Psoas muscle (tissue), 8 donors: ENCODE results near the gene RTTN. TPM values are rescaled to one million over a fixed set of nuclear protein-coding genes. Genes with fewer than 3 reads are reported as not detected.

Experiments
- ATAC-seq, 4 donors: fragments of 200-7000 bp; cut with Tn5 transposase; one replicate each; pipeline ENCODE4 v1.9.1; 2020; ENCODE audit warnings: moderate library complexity in 3 of 4, mild to moderate bottlenecking in 2 of 4
- DNase-seq, 2 donors: peaks; one replicate each; pipeline ENCODE4 v3.0.0-alpha.2; 2020
- H3K27ac ChIP-seq: fragments of 200-600 bp; one replicate; pipeline ENCODE4 v1.8.0; 2022
- H3K27me3 ChIP-seq, 3 donors: fragments of 200-600 bp in 1 of 3; one replicate each; pipeline versions ENCODE4 v1.6.1 to v1.8.0; 2013 to 2022; ENCODE audit warnings: low read length in 2 of 3, mild to moderate bottlenecking in 2 of 3, moderate library complexity in 1 of 3; ENCODE audit not compliant: insufficient read depth in 3 of 3
- H3K36me3 ChIP-seq, 2 donors: fragments of 200-600 bp in 1 of 2; one replicate each; pipeline versions ENCODE4 v1.6.1 to v1.8.0; 2013 to 2022; ENCODE audit warnings: low read depth in 1 of 2, mild to moderate bottlenecking in 1 of 2, moderate library complexity in 1 of 2; ENCODE audit not compliant: insufficient read depth in 1 of 2
- H3K4me1 ChIP-seq: fragments of 200-600 bp; one replicate; pipeline ENCODE4 v1.8.0; 2022
- H3K4me3 ChIP-seq: fragments of 200-600 bp; one replicate; pipeline ENCODE4 v1.8.0; 2022; ENCODE audit warnings: mild to moderate bottlenecking
- H3K9me3 ChIP-seq: fragments of 200-600 bp; one replicate; pipeline ENCODE4 v1.8.0; 2022
- CTCF ChIP-seq: fragments of 200-600 bp; IDR thresholded peaks from one replicate; pipeline ENCODE4 v1.8.0; 2022; ENCODE audit warnings: antibody characterized with exemption
- WGBS, 3 donors: extraction: QIAGEN DNeasy Blood & Tissue Kit; methylation state at CpG; one replicate each; pipeline versions ENCODE4 v1.1.6 to v1.1.7; 2013; 5-methylcytosine and 5-hydroxymethylcytosine counted together
- intact Hi-C, 2 donors: fragments of 100-400 bp; cut with DNase I; formaldehyde crosslinking; loops; one replicate each; pipeline versions ENCODE4 v1.11.0 to v1.14.2; 2022
- polyA plus RNA-seq, 3 donors: library from polyadenylated mRNA; stranded (reverse); fragments of 200-250 nt; gene quantifications; one replicate each; pipeline ENCODE4 v1.2.3, GENCODE V29; 2013
- total RNA-seq, 4 donors: library from RNA; stranded (reverse); fragmentation: NEBNext Ultra II Directional in 2 of 4; extraction: Animal tissue kit (Norgen Biotek cat#: 25700) in 2 of 4; gene quantifications; one replicate each; pipeline versions ENCODE4 v1.2.1 to v1.2.4, GENCODE V29; 2021 to 2023
- donor health status: healthy with polysubstance abuse.
- donor health status: DM: no; HTN: no; CAD: no; lungs with moderate emphysema.
- donor health status: Bipolar disorder and iron deficiency.
- donor health status: healthy.
- donor health status: DM: yes; HTN: yes; CAD: no.
- donor health status: DM: no; HTN: no; CAD: no.
- donor health status: DM: no; HTN: no; CAD: no.
- donor health status: DM: yes; HTN: yes; CAD: no.

Gene RTTN
- total and polyA plus RNA-seq, 7 donors, result 1.6 to 7.1 (median 3.9) TPM

GRCh38 chr18:70030728-70031127 is 174.8 kb downstream of the RTTN start:
- no peak for TF ChIP-seq CTCF
- no peaks in the 10 kb centered on the region for H3K9me3 ChIP-seq
- H3K4me1 ChIP-seq, result no peaks in the 10 kb centered on the region
- no peak overlapping the region for H3K4me3 ChIP-seq
- DNase-seq (no peak), ATAC-seq (no peak)
- H3K27me3 ChIP-seq, result no peaks in the 10 kb centered on the region
- no peak overlapping the region for H3K27ac ChIP-seq
- WGBS, 3 donors, result 84 to 92% (median 87%) methylated on average over 1 of the region's 1 CpG
- peaks cover 0 to 23% of the 10 kb centered on the region in 2 donors for H3K36me3 ChIP-seq
- intact Hi-C loops, result no loop called here

GRCh38 chr18:70029163-70029562 is 176.3 kb downstream of the RTTN start:
- intact Hi-C loops, result no loop called here
- Histone ChIP-seq H3K9me3 (no peaks in the 10 kb centered on the region), H3K4me3 (no peak overlapping the region), H3K4me1 (no peaks in the 10 kb centered on the region), H3K27me3 (no peaks in the 10 kb centered on the region), H3K36me3 (peaks cover 0 to 36% of the 10 kb centered on the region in 2 donors), H3K27ac (no peak overlapping the region)
- TF ChIP-seq CTCF, result no peak
- ATAC-seq (no peak), DNase-seq (no peak)
- 94 to 97% (median 95%) methylated on average over 1 of the region's 1 CpG for WGBS, 3 donors

GRCh38 chr18:70028734-70029133 is 176.8 kb downstream of the RTTN start:
- Histone ChIP-seq H3K9me3 (no peaks in the 10 kb centered on the region), H3K27ac (no peak overlapping the region), H3K36me3 (peaks cover 2 to 40% of the 10 kb centered on the region in 2 donors), H3K27me3 (no peaks in the 10 kb centered on the region), H3K4me3 (no peak overlapping the region), H3K4me1 (no peaks in the 10 kb centered on the region)
- intact Hi-C loops, result no loop called here
- no peak for ATAC-seq
- DNase-seq, result no peak
- TF ChIP-seq CTCF, result no peak
- WGBS, 3 donors, result 89 to 90% (median 90%) methylated on average over 3 of the region's 3 CpGs

- Histone ChIP-seq H3K27me3 (no peaks in the 10 kb centered on the region), H3K27ac (no peak overlapping the region), H3K4me1 (no peaks in the 10 kb centered on the region), H3K9me3 (no peaks in the 10 kb centered on the region), H3K4me3 (no peak overlapping the region), H3K36me3 (peaks cover 2 to 47% of the 10 kb centered on the region in 2 donors)
- ATAC-seq (no peak), DNase-seq (no peak)
- intact Hi-C loops, result no loop called here
- TF ChIP-seq CTCF, result no peak
- 89 to 92% (median 91%) methylated on average over 3 of the region's 3 CpGs for WGBS, 3 donors
Observed at GRCh38 chr18:70028084-70028483, 177.4 kb downstream of the RTTN start.

- no peak for ATAC-seq
- peaks cover 2 to 67% of the 10 kb centered on the region in 2 donors for H3K36me3 ChIP-seq
- intact Hi-C loops, result no loop called here
Observed at GRCh38 chr18:70025580-70025979, 179.9 kb downstream of the RTTN start.

More at GRCh38 chr18:70025580-70025979, 179.9 kb downstream of the RTTN start:
- H3K9me3 ChIP-seq, result no peaks in the 10 kb centered on the region
- 90 to 92% (median 91%) methylated on average over 5 of the region's 5 CpGs for WGBS, 3 donors
- no peaks in the 10 kb centered on the region for H3K4me1 ChIP-seq
- DNase-seq, result no peak
- H3K27ac ChIP-seq, result no peak overlapping the region
- no peaks in the 10 kb centered on the region for H3K27me3 ChIP-seq
- H3K4me3 ChIP-seq, result no peak overlapping the region
- TF ChIP-seq CTCF, result no peak
